ENCODE data around the gene SLCO4A1. TPM values are rescaled to one million over a fixed set of nuclear protein-coding genes. Genes with fewer than 3 reads are reported as not detected.
"Not testable (repeated sequence)": the region's sequence is repeated elsewhere in the genome, so short reads cannot be mapped to it uniquely, and the experiment has no call there.

The SLCO4A1 gene
- total RNA-seq, 1 donor: 15.3 TPM

- DNase-seq (ENCODE audit: low read depth in 2 of 3, low spot score in 2 of 3): no peak
Observed at GRCh38 chr20:62621251-62622110, 20.8 kb upstream of the SLCO4A1 start.

DNA sequence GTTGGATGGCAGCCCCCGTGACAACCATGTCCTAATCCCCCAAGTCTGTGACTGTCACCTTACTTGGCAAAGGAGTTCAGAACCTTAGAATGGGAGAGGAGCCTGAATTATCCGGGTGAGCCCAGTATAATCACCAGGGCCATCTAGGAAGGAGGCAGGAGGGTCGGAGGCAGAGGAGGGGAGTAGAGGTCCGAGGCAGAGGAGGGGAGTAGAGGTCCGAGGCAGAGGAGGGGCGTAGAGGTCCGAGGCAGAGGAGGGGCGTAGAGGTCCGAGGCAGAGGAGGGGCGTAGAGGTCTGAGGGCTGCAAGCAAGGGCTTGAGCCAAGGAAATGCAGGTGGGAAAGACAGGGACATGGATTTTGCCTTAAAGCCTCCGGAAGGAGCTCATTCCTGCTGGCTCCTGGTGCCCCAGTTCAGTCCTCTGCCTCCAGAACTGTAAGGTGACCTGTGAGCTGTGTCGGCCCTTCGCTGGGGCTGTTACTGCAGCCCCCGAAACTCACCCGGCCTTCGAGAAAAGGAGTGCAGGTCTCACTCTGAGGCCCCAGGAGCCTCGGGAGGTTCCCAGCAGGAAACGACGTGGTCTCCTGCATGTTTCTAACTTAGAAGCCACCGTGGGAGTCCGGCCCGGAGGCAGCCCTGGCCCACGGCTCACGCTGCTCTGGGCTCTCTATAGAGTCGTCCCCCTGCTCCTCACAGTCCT, 20.0 kb upstream of the SLCO4A1 start:
- no peak for DNase-seq (ENCODE audit: low read depth in 2 of 3, low spot score in 2 of 3)

DNA sequence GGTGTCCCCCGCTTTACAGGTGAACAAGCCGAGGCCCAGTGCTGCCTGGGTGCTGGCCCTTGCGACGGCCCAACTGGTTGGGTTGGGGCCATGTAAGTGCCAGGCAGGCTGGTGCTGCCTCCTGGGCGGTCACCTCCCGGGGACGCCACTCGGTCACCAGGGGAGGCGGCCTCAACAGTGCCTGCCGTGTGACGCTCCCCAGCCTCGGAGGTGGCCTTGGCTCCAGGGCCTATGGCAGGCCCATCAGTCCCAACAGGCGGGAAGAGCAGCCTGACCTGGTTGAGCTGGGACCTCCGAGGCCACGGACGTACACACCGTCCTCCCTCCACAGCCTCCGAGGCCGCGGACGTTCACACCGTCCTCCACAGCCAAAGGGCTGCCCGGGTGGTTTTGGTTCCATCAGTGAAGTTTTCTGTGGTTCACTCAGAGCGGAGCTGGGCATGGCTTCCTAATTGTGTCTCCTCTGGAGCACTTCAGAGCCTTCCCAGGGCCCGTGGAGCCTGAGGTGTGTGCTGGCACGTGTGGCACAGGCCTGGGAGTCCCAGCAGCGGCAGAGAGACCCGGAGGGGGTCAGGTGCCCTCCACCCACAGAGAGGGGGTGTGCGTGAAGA, 19.3 kb upstream of the SLCO4A1 start:
- DNase-seq (ENCODE audit: low read depth in 2 of 3, low spot score in 2 of 3): no peak

DNA sequence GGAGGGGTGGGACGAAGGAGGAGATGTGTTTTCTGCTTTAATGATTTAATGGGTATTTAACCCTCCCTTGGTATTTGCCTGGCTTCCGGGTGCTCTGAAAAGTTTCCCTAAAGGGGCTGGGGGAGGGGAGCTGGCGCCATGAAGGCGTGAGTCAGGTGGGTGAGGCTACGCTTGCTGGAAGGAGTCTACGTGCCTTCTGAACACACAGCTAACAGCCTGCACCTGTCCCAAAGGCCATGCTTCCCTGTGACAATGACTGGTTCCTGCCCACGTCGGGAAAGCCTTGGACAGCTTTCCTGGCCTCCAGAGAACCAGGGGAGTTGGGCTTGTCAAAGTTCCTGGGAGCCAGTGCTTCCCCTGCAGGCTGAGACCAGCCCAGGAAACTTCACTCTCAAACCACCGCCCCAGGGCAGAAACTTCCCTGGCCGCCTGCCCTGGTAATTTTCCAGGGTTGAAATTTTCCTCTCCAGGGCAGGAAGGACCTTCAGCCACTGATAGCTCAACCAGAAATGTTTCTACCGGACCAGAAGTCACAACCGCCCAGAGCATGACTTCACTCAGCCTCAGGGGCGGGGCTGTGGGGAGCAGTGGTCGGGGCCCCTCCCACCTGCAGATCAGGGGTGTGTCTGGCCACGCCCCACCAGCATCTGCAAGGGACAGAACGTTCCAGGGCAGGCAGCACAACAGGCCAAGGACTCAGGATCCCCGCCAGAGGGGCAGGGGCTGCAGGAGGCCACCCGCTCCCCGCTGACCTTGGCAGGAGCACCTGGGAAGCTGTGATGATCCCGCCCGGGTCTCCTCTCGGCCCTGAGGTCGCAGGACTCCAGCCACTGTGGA, 18.6 kb upstream of the SLCO4A1 start:
- DNase-seq (ENCODE audit: low read depth in 2 of 3, low spot score in 2 of 3): peak in 2 of 3 donors; percentile 88 to 91

- DNase-seq (ENCODE audit: low read depth in 2 of 3, low spot score in 2 of 3): peak in 1 of 3 donors; percentile 44
Observed at GRCh38 chr20:62624325-62624690, 18.0 kb upstream of the SLCO4A1 start.

GRCh38 chr20:62624719-62625453, 17.4 kb upstream of the SLCO4A1 start:
- DNase-seq (ENCODE audit: low read depth in 2 of 3, low spot score in 2 of 3): peak in 2 of 3 donors; percentile 44 to 77

DNA sequence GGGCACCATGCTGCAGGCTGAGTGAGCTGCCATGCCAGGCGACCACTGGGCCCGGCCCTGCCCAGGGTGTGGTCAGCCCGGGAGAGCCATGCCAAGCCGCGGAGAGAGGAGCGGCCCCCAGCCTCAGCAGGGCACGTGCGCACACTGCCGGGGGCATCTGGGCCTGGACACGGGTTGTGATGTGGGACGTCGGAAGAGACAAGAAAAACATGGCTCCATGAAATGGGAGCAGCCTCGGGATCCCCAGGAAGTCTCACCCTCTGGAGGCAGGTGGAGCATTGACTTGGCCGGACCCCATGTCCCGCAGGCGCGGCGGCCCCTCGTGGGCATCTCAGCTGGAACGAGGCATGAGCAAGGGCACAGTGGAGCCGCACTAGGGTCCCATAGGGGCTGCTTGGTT, 16.8 kb upstream of the SLCO4A1 start:
- no peak for DNase-seq (ENCODE audit: low read depth in 2 of 3, low spot score in 2 of 3)

- DNase-seq (ENCODE audit: low read depth in 2 of 3, low spot score in 2 of 3): no peak
Observed at GRCh38 chr20:62625921-62626547, 16.3 kb upstream of the SLCO4A1 start.

- DNase-seq (ENCODE audit: low read depth in 2 of 3, low spot score in 2 of 3): not testable (repeated sequence)
Observed at GRCh38 chr20:62627425-62627824, 14.9 kb upstream of the SLCO4A1 start.

DNA sequence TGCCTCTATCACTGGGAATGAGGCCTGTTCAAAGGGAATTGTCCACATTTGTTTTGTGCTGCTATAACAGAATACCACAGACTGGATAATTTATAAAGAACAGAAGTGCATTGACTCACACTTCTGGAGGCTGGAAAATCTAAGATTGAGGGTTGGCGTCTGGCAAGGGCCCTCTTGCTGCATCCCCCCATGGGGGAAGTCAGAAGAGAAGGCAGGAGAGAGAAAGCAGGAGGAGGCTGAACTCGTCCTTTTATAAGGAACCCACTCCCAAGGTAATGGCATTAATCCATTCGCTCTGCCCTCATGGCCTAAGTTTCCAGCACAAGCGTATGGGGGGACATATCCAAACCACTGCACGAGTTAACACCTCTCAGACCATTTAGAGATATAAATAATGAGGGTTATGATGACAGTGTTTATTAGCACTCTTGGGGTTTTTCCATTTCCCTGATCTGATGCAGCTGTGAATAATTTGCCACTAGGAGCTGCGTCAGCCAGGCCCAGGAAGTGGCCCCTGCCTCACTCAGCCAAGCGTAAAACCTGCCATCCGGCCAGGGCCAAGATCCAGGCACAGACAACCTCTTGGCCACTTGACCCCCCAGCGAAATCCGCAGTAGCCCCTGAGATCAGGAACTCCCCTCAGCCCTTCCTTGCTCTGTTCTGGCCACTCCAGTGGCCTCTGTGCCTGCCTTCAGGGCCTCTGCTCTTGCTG, 14.2 kb upstream of the SLCO4A1 start:
- DNase-seq (ENCODE audit: low read depth in 2 of 3, low spot score in 2 of 3): no peak

DNA sequence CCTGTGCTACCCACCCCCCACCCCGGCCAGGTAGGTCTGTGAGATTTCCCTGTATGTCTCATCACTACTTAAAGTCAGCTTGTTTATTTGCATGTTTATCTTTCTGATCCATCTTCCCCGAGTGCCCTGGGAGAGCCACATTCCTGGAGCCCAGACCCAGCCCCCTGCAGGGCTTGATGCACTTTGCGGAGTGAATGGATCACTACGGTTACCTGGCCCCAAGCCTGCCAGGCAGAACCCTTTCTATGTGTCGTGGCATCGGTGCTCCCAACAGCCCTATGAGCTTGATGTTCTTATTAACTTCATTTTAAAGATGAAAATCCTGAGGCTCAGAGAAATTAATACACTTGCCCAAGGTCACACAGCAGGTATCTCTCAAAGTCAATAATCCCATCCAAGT, 13.6 kb upstream of the SLCO4A1 start:
- no peak for DNase-seq (ENCODE audit: low read depth in 2 of 3, low spot score in 2 of 3)

GRCh38 chr20:62629864-62630470, 12.3 kb upstream of the SLCO4A1 start:
- DNase-seq (ENCODE audit: low read depth in 2 of 3, low spot score in 2 of 3): no peak

DNA sequence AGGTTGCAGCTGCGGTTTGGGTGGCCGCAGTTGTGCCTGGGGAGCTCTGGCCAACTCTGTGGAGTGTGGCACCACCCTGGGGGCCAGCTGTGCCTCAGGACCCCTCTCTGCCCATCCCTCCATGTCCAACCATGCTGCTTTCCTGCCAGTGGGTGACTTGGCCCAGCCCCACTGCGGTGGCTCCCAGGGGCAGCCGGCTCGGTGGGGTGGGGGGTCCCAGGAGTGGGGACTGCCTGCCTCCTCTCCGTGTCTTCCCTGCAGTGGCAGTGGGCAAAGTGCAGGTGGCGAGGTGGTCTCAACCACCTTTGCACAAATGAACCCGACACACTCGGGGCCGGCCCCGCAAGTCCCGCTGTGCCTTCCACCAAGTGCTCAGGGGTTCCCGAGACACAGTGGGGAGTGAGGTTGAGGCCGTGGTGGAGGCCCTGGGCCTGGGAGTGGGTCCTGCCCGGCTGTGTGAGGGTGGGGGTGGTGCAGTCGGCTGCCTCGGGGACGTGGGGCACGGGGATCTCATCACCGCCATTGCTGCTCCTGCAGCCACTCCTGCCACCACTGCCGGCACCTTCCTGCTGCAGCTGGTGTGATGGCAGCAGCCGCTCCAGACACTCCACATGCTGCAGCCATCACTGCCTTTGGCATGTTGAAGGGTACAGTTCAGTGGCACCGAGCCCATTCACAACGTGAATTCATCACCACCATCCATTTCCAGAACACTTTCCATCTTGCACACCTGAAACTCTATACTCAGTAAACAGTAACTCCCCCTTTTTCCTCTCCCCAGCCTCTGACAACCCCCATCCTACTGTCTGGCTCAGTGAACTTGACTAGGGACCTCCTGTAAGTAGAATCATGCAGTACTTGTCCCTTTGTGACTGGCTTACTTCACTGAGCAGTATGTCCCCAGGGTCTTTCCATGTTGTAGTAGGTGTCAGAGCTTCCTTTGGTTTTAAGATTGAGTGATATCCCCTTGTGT, 10.7 kb upstream of the SLCO4A1 start:
- DNase-seq (ENCODE audit: low read depth in 2 of 3, low spot score in 2 of 3): no peak

GRCh38 chr20:62632575-62633090, 9.7 kb upstream of the SLCO4A1 start:
- DNase-seq (ENCODE audit: low read depth in 2 of 3, low spot score in 2 of 3): no peak

GRCh38 chr20:62633598-62634329, 8.5 kb upstream of the SLCO4A1 start:
- no peak for DNase-seq (ENCODE audit: low read depth in 2 of 3, low spot score in 2 of 3)

DNA sequence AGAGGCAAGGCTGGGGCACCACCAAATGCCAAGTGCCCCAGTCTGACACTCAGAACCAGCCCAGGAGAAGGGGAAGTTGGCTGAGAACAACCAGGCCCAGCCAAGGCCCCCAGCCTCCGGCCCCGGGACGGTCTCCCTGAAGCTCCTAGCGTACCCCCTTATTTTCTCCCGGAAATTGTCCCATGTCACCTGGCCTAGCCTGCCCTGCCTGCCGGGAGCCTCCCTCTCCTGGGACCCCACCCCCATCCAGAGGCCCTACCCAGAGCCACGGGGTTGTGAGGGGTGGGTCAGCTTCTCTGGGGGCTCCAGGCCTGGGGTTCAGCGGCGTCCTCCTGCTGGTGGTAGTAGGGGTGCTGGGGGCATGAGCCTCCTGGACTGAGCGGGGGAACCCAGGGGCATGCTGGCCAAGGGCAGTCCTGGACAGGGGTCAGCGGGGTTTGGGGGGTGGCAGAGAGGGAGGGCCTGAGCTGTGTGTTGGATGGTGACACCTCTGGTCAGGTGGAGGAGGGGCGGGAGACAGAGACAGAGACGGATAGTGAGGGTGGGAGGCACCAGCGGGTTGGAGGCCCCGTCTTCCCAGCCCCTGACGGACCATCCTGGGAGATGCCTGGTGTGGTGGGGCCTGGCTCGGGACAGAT, 7.9 kb upstream of the SLCO4A1 start:
- no peak for DNase-seq (ENCODE audit: low read depth in 2 of 3, low spot score in 2 of 3)

Measured in hematopoietic multipotent progenitor cell (in vitro differentiated cells).